Measurements from ENCODE around the gene MAST4. TPM values are rescaled to one million over a fixed set of nuclear protein-coding genes. Genes with fewer than 3 reads are reported as not detected.

Gene MAST4
- polyA plus RNA-seq, 1 donor (not counting 4 experiments of a cell fraction or from before 2014, with no cell fraction given), result 19.8 TPM

DNA sequence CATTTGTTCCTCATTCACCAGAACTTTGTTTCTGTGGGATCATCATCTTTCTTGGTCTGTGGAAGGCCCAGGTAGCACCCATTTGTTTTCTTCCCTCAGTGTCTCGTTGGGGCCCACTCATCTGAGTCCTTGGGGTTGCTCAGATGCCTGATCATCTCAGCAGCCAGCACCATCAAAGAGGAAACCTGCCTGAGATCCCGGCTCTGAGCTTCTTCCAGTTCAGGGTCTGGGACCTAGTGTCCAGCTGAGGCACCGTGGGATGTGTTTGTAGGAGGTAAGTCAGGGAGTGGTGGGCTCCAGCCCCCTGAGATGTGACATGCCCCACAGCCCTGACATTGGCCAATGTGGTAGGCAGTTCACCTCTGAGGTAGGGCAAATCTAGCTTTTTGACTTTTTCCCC is 609.8 kb downstream of the MAST4 start:
- H3K4me3 ChIP-seq (ENCODE audit: control insufficient read depth in 2 of 3, extremely low read depth in 1 of 3, insufficient read depth in 2 of 3, low read depth in 1 of 3, low read length in 3 of 3), result no peak overlapping the region
- no peaks in the 10 kb centered on the region for H3K36me3 ChIP-seq (ENCODE audit: control insufficient read depth in 2 of 2, extremely low read depth in 1 of 2, insufficient read depth in 2 of 2, low read length in 2 of 2)
- no peaks in the 10 kb centered on the region for H4K20me1 ChIP-seq (ENCODE audit: control insufficient read depth, extremely low read depth, insufficient read depth, low read length)
- no peak for FAIRE-seq
- no peaks in the 10 kb centered on the region for H3K27me3 ChIP-seq (ENCODE audit: control insufficient read depth, extremely low read depth, insufficient read depth, low read length)
- no peak overlapping the region for H3K9ac ChIP-seq (ENCODE audit: control insufficient read depth, extremely low read depth, insufficient read depth, low read length)
- no peak for DNase-seq (ENCODE audit: low read depth, low spot score)
- H3K9me1 ChIP-seq (ENCODE audit: control insufficient read depth, extremely low read depth, insufficient read depth, low read length), result no peaks in the 10 kb centered on the region
- H3K9me3 ChIP-seq (ENCODE audit: control insufficient read depth, low read depth, low read length), result no peaks in the 10 kb centered on the region
- dilution Hi-C loops (cut with MboI; ENCODE audit: extremely low pct_ligation_motif_present, low sequenced_read_pairs), result no loop called here
- H3K4me1 ChIP-seq (ENCODE audit: control insufficient read depth, extremely low read depth, insufficient read depth, low read length), result peaks cover 37% of the 10 kb centered on the region
- no peaks in the 10 kb centered on the region for H3K79me2 ChIP-seq (ENCODE audit: control insufficient read depth, insufficient read depth, low read length)
- no peak overlapping the region for H2AFZ ChIP-seq (ENCODE audit: control insufficient read depth, low read length)
- TF ChIP-seq EZH2 (IDR thresholded peaks at IDR 0.05; ENCODE audit: low read length), result no peak
- TF ChIP-seq, protein P1, sequence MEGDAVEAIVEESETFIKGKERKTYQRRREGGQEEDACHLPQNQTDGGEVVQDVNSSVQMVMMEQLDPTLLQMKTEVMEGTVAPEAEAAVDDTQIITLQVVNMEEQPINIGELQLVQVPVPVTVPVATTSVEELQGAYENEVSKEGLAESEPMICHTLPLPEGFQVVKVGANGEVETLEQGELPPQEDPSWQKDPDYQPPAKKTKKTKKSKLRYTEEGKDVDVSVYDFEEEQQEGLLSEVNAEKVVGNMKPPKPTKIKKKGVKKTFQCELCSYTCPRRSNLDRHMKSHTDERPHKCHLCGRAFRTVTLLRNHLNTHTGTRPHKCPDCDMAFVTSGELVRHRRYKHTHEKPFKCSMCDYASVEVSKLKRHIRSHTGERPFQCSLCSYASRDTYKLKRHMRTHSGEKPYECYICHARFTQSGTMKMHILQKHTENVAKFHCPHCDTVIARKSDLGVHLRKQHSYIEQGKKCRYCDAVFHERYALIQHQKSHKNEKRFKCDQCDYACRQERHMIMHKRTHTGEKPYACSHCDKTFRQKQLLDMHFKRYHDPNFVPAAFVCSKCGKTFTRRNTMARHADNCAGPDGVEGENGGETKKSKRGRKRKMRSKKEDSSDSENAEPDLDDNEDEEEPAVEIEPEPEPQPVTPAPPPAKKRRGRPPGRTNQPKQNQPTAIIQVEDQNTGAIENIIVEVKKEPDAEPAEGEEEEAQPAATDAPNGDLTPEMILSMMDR (optimal IDR thresholded peaks at IDR 0.05 in 1 of 3, IDR thresholded peaks at IDR 0.05 in 1 of 3, conservative IDR thresholded peaks at IDR 0.05 in 1 of 3; ENCODE audit: extremely low read depth in 1 of 3, insufficient read depth in 2 of 3, low read length in 3 of 3), result no peak
- no peak overlapping the region for H3K27ac ChIP-seq (ENCODE audit: control insufficient read depth, insufficient read depth, low read length)
- H3K4me2 ChIP-seq (ENCODE audit: control insufficient read depth, extremely low read depth, insufficient read depth, low read depth, low read length), result no peak overlapping the region

DNA sequence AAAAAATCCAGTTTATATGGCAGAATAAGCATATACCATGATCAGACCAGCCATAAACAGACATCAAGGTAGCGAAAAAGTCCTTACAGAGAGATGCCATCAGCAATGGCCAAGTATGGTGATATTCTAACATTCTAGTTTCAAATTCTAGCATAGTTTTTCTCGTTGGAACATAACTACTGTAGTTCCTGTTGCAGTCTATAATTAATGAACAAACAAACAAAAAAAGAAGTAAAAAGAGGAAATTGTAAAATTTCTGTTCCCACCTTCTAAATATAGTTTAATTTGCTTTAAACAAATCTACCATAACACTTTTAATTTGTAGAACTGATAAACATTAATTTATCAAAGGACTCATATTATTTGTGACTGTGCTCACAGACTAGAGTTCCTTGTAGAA is 610.3 kb downstream of the MAST4 start:
- H3K9me1 ChIP-seq (ENCODE audit: control insufficient read depth, extremely low read depth, insufficient read depth, low read length), result no peaks in the 10 kb centered on the region
- no peak overlapping the region for H2AFZ ChIP-seq (ENCODE audit: control insufficient read depth, low read length)
- dilution Hi-C loops (cut with MboI; ENCODE audit: extremely low pct_ligation_motif_present, low sequenced_read_pairs), result no loop called here
- H3K9ac ChIP-seq (ENCODE audit: control insufficient read depth, extremely low read depth, insufficient read depth, low read length), result no peak overlapping the region
- peaks cover 37% of the 10 kb centered on the region for H3K4me1 ChIP-seq (ENCODE audit: control insufficient read depth, extremely low read depth, insufficient read depth, low read length)
- DNase-seq (ENCODE audit: low read depth, low spot score) (no peak), FAIRE-seq (no peak)
- no peaks in the 10 kb centered on the region for H3K9me3 ChIP-seq (ENCODE audit: control insufficient read depth, low read depth, low read length)
- peak overlapping the region; percentile 27 for H3K27ac ChIP-seq (ENCODE audit: control insufficient read depth, insufficient read depth, low read length)
- no peaks in the 10 kb centered on the region for H3K36me3 ChIP-seq (ENCODE audit: control insufficient read depth in 2 of 2, extremely low read depth in 1 of 2, insufficient read depth in 2 of 2, low read length in 2 of 2)
- no peaks in the 10 kb centered on the region for H4K20me1 ChIP-seq (ENCODE audit: control insufficient read depth, extremely low read depth, insufficient read depth, low read length)
- peak overlapping the region; percentile 28 for H3K4me2 ChIP-seq (ENCODE audit: control insufficient read depth, extremely low read depth, insufficient read depth, low read depth, low read length)
- H3K4me3 ChIP-seq (ENCODE audit: control insufficient read depth in 2 of 3, extremely low read depth in 1 of 3, insufficient read depth in 2 of 3, low read depth in 1 of 3, low read length in 3 of 3), result no peak overlapping the region
- no peaks in the 10 kb centered on the region for H3K27me3 ChIP-seq (ENCODE audit: control insufficient read depth, extremely low read depth, insufficient read depth, low read length)
- no peaks in the 10 kb centered on the region for H3K79me2 ChIP-seq (ENCODE audit: control insufficient read depth, insufficient read depth, low read length)
- TF ChIP-seq EZH2 (IDR thresholded peaks at IDR 0.05; ENCODE audit: low read length), result no peak

DNA sequence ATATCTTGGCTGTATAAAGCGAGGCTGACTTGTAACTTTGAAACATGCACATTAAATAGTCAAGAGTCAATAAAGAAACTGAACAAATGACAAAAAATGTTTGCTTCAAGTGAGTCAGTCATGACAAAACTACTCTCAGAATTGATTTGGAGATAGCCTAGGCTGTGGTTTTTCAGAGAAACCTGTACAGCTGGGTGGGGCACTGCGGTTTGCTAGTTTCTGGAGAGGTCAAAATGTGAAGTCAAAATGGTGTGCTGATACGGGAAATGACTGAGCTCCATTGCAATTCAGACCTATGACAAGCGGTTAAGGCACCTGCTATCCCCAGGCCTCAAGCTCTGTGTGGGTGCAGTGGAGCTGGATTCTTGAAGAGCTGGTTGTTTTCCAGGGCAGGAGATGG is 610.7 kb downstream of the MAST4 start:
- Histone ChIP-seq H3K9me3 (ENCODE audit: control insufficient read depth, low read depth, low read length) (no peaks in the 10 kb centered on the region), H3K27ac (ENCODE audit: control insufficient read depth, insufficient read depth, low read length) (peak overlapping the region; percentile 27), H3K27me3 (ENCODE audit: control insufficient read depth, extremely low read depth, insufficient read depth, low read length) (no peaks in the 10 kb centered on the region), H3K9ac (ENCODE audit: control insufficient read depth, extremely low read depth, insufficient read depth, low read length) (no peak overlapping the region), H3K79me2 (ENCODE audit: control insufficient read depth, insufficient read depth, low read length) (no peaks in the 10 kb centered on the region), H4K20me1 (ENCODE audit: control insufficient read depth, extremely low read depth, insufficient read depth, low read length) (no peaks in the 10 kb centered on the region), H3K4me1 (ENCODE audit: control insufficient read depth, extremely low read depth, insufficient read depth, low read length) (peaks cover 41% of the 10 kb centered on the region), H3K4me2 (ENCODE audit: control insufficient read depth, extremely low read depth, insufficient read depth, low read depth, low read length) (peak overlapping the region; percentile 50), H3K36me3 (ENCODE audit: control insufficient read depth in 2 of 2, extremely low read depth in 1 of 2, insufficient read depth in 2 of 2, low read length in 2 of 2) (no peaks in the 10 kb centered on the region), H2AFZ (ENCODE audit: control insufficient read depth, low read length) (no peak overlapping the region), H3K4me3 (ENCODE audit: control insufficient read depth in 2 of 3, extremely low read depth in 1 of 3, insufficient read depth in 2 of 3, low read depth in 1 of 3, low read length in 3 of 3) (no peak overlapping the region), H3K9me1 (ENCODE audit: control insufficient read depth, extremely low read depth, insufficient read depth, low read length) (no peaks in the 10 kb centered on the region)
- TF ChIP-seq, protein P1 (optimal IDR thresholded peaks at IDR 0.05 in 1 of 3, IDR thresholded peaks at IDR 0.05 in 1 of 3, conservative IDR thresholded peaks at IDR 0.05 in 1 of 3; ENCODE audit: extremely low read depth in 1 of 3, insufficient read depth in 2 of 3, low read length in 3 of 3), result no peak
- no peak for TF ChIP-seq EZH2 (IDR thresholded peaks at IDR 0.05; ENCODE audit: low read length)
- dilution Hi-C loops (cut with MboI; ENCODE audit: extremely low pct_ligation_motif_present, low sequenced_read_pairs), result no loop called here
- FAIRE-seq, result peak; percentile 76
- DNase-seq (ENCODE audit: low read depth, low spot score), result peak; percentile 92

Measured in keratinocyte (primary cell).